GM18867 (cell line): Measurements from ENCODE around the gene NKPD1.

Experiments
- ATAC-seq: cut with Tn5 transposase; IDR thresholded peaks from one replicate; pipeline ENCODE4 v1.9.1; 2021; ENCODE audit warnings: mild to moderate bottlenecking, moderate library complexity; ENCODE audit not compliant: unreplicated experiment

NKPD1 gene

DNA sequence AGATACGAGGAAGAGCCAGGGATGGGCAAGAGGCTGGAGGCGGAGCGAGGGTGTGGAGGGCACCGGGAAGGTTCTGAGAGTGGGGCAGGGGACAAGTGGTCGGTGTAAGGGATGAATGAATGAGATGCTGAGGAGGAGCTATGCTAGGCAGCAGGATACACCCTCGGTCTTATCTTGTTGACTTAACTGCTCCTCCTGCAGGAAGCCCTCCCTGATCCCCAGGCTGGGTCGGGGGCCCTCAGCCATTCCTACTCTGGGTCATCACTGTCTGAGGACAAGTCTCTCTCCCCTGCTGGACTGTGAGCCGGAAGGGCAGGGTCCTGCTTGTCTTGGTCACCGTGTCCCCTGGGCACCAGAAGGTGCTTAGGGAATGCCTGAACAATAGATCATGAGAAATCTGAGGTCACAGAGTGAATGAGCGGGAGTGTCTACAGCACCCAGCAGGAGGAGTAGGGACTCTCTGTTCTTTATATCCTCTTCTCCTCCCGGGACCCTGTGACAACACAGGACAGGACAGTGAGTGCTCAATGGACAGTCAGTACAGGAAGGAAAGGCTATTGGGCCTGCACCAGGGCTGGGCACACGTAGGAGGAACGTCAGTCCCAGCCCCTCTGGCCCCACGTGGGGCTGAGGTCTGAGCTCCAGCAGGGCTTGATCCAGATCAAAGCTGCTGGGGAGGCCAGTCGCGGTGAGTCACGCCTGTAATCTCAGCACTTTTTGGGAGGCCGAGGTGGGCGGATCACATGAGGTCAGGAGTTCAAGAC is 6.5 kb downstream of the NKPD1 start:
- no peak for ATAC-seq

DNA sequence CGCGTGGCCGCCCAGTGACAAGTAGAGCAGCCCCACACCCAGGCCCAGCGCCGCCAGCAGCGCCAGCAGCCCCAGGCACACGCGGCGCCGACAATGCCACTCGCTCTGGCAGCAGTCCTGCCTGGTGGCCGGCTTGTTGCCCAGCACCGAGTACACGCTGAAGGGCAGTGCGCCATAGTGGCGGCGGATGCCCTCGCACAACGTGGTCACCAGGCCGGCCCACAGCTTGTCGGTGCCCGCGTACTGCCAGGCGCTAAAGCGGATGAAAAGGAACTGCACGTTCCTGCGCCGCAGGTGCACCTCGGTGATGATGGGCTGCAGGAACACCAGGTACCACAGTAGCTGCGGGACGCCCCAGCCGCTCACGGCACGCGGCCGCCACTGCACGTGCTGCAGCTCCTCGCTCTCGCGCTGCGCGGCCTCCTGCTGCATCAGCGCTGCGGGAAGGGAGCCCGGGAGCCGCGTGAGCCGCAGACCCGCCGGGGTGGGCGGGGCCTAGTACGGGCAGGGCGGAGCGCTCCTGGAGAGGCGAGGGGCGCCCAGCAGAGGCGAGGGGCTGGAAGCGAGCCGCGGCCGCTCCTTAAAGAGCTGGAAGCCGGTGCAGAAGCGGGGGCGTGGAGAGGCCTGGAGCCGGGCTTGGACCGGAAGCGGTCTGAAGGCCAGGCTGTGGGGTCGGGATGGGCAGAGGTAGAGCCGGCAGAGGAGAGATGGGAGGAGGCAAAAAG is 7.3 kb downstream of the NKPD1 start:
- no peak for ATAC-seq

DNA sequence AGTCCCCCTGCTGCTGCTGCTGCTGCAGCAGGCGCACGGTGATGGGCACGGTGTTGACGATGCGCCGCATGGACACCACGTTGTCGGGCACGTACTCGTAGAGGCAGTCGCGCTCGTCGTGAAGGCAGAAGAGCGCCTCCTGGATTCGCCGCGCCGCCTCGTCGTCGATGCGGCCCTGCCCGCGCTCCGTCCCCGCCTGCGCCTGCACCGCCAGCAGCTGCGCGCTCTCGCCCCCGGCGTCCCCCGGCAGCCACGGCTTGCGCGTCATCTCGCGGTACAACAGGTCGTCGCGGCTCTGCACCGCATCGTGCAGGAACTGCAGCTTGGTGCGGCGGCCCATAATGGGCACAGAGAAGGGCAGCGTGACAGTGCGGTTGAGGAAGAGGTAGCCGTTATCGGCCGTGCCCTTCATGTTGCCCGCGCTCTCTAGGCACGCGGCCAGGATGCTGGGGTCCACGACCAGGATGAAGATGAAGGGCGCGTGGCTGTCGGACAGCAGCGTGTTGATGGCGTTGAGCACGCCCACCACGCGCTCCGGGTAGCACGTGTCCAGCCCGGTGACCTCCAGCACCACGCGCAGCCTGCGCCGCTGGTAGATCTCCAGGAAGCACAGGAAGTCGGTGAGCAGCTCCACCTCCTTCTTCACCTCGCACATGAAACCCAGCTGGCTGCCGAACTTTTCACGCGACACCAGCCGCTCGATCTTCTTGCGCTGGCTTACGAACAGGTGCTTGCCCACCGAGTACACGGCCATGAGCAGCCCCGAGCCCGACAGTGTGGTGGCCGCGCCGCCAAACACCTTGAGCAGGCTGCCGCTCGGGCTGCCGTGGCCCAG is 8.1 kb downstream of the NKPD1 start:
- ATAC-seq, result no peak

DNA sequence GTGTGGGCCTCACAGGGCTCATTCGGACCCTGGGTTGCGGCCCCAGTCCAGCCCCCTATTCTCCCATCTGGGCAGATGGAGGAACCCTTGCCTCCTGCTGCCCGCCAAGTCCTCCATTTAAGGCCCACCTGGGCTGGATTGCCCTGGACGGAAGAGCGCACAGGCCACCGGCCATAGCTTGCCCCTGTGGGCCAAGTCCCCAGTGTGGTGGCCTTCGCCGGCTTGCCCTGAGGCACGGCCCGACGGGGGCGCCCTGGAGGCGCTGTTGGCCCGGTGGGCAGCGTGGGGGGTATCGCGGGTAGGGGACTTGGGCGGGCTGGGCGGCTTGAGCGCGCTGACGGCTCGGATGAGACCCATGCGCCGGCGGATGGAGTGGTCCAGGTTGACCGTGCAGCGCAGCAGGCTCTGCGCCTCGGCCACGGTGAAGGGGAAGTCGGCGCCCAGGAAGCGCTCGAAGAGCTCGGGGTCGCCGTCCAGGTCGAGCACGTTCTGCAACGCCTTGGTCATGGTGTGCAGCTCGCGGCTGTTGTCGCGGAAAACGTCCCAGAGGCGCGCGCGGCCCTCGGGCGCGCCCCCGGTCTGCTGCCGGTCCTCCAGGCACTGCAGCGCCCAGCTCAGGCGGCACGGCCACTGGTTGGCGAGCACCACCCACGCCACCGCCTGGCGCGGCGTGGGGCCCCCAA is 8.8 kb downstream of the NKPD1 start:
- no peak for ATAC-seq

DNA sequence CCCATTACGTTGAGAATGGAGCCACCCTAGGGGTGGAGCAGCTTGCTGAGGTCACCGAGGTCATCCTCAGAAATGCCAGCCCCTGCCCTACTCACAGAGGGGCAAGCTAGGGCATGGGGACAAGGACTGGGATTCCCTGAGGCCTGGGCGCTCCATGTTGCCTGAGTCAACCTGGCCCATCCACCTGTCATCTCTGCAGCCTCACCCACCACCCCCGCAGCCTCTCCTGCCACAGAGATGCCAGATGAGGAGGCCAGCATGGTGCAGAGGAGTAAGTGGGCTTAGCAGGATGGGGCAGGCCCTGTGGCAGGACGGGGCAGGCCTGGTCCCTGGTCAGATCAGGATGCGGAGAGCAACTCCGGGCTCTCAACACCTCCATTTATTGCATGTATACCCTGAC is 9.5 kb downstream of the NKPD1 start:
- no peak for ATAC-seq

DNA sequence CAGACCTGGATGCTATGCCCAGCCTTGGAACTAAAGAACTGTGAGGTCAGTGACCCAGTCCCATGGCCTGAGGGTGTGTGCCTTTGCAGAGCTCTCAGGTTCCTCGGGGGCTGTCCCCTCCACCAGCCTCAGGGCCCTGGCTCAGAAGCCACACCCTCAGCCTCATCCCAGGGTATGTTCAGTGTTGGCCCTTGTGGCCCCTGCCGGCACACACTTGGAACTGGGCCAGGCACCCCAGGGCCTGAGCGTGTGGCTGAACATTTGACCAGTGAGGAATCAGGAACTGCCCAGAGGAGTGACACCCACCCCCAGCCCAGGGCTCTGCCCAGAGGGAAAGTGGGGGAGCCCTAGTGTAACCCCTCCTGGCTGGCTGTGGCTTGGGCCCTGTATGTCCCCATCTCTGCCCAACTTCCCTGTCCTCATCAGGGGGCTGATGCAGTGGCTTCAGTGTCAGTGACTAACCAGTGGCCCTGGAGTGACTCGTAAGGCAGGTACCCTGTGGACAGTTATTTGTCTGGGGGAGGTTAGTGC is 10.0 kb downstream of the NKPD1 start:
- ATAC-seq, result no peak

DNA sequence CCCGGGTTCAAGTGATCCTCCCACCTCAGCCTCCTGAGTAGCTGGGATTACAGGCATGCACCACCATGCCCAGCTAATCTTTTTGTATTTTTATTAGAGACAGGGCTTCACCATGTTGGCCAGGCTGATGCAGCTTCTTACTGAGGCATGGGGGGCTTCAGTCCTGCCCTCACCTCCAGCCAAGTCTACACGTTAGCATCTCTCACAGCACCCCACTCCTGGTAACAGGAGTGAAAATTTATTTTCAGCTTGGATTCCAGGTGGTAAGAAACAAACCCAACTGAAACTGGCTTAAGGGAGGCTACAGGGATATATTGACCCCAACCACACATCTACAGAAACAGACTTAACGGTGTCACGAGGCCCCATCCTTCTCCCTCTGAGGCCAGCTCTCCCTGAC is 10.6 kb downstream of the NKPD1 start:
- ATAC-seq, result no peak

DNA sequence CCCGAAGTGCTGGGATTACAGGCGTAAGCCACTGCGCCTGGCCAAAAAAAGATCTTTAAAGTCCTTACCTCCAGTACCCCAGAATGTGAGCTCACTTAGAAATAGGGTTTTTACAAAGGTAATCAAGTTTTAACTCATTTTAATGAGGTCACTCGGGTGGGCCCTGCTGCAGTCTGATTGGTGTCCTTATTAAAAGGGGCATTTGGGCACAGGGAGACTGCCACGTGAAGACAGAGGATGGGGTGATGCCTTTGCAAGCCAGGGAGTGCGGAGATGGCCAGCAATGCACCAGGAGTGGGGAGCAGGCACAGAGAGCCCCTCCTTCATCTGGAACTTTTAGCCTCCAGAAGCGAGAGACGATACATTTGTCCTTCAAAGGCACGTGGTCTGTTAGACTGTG is 11.7 kb downstream of the NKPD1 start:
- ATAC-seq, result no peak

DNA sequence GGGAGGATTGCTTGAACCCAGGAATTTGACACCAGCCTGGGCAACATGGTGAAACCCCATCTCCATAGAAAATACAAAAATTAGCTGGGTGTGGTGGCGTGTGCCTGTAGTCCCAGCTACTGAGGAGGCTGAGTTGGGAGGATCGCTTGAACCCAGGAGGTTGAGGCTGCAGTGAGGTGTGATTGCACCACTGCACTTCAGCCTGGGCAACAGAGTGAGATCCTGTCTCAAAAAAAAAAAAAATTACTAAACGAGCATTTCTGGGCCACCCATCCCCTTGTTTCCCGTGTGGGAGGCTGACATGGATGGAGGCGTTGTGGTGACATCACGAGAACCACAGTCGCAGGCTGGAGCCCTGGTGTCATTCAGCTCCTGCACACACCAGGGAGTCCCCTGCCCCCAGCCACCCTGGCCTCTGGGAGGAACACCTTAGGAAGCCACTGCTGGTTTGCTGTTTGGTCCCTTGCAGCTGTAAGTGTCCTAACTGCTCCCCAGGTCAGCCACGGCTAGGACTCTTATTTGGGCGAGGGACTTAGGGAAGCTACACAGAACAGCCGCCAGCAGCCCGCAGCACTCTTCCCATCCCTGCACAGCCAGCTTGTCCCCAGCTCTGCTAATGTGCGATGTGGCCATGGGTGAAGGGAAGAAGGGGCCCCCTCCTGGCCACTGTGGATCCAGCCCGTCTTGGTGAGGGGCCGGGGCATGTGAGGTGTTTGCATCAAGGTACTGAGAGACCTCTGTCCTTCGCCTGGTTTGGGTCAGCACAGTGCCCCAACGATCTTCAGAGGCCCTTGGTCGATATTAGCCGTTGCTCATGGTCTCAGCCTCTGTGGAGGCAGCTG is 12.7 kb downstream of the NKPD1 start:
- no peak for ATAC-seq

DNA sequence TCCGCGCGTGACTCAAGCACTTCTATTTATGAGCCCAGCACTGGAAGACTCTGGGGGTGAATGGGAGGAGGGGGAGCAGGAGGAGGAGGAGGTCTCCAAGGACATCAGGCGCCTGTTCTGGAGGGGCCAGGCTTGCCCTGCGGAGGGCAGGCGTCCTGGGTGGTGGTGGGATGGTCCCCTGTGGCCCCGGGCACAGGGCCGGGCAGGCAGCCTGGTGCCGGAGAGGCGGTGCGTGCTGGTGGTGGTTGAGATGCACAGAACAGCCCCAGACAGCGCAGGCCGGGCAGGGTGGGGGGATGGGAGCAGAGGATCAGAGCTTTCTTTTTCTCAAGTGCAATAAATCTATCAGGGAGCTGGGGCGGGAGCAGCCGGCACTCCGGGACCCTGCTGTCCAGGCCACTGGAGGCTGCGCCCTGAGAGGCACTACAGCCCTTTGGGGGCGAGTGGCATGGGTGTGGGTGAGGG is 14.0 kb downstream of the NKPD1 start:
- ATAC-seq, result no peak

DNA sequence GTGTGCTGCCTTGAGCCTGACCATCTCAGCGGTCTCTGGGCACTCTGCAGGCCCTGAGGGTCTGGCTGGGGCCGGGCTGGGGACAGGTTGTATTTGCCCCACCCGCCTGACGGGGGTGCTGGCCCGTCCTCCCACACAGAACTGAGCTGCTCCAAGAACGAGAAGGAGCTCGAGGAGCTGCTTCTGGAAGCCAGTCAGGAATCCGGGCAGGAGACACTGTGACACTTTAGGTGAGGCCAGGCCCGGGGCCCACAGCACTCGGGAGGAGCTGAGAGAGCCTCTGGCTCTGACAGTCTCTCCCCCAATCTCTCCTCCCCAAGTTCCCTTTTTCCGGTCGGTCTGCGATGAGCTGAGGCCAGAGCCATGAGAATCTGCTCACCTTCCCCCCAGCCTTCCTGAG is 14.5 kb downstream of the NKPD1 start:
- ATAC-seq, result no peak

DNA sequence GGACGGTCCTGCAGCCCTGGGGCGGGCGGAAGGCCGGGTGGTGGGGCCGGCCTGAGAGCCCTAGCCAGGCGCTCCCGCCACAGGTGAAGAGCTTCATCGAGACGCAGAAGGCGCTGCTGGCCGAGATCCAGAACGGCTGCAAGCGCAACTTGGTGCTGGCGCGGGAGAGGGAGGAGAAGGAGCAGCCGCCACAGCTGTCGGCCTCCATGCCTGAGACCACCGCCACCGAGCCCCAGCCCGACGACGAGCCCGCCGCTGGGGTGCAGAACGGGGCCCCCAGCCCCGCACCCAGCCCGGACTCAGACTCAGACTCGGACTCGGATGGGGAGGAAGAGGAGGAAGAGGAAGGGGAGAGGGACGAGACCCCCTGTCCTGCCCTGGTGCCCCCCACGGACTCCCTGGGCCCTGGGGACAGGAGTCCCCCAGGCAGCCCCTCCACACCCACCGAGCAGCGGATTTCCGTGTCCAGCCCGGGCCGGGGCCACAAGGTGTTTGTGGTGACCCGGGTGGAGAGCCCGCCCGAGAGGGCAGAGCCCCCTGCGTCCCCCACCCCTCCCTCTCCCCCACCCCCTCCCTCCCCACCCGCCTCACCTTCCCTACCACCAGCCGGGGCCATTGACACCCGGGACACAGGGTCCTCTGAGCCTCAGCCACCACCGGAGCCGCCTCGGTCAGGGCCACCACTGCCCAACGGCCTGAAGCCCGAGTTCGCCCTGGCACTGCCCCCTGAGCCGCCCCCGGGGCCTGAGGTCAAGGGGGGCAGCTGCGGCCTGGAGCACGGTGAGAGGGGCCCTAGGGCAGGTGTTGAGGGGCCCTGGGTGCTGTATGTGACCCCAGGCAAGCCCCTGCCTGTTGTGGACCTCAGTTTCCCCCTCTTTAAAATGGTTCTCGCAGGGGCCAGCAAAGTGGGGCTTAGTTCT is 15.3 kb downstream of the NKPD1 start:
- no peak for ATAC-seq

DNA sequence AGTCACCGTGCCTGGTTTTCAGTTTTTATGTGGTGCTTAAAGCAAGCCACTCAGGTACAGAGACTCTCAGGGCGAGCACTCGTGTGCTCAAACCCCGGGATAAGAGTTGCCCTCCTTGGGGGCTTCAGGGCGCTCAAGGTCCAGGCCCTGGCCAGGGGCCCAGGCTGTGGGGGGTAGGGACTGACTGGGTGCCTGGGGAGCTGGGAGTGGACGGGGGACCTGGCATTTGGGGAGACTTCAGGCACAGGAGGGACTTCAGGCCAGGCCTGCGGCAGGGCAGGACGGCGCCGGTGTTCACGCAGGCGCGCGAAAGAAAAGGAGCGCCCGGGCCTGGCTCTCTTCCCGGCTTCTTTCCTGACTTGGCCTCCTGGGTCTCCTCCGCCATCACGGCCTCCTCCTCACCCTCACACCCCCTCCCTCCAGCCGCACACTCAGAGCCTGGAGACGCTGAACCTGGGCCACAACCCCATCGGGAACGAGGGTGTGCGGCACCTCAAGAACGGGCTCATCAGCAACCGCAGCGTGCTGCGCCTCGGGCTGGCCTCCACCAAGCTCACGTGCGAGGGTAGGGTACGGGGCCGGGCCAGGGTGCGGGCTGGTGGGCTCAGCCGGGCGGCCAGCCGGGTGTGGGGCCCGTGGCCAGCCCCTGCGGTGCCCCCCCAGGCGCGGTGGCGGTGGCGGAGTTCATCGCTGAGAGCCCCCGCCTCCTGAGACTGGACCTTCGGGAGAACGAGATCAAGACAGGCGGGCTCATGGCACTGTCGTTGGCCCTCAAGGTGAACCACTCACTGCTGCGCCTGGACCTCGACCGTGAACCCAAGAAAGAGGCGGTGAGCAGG is 16.1 kb downstream of the NKPD1 start:
- no peak for ATAC-seq

DNA sequence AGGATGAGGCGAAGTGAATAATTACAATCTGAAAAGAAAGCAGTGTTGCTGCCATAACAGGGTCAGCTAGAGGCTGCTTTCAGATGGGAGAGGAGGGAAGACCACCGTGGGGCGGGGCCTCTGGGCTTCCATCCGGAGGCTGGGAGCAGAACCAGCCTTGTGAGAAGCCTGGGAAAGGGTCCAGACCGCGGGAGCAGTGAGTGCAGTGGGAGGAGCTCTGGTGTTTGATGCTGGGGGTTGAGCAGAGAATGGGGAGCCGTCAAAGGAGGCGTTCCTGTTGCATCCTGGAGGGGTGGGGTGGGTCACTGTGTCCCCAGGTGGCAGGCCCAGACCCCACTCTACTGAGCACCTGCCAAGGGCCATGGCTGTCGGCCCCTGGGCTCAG is 18.1 kb downstream of the NKPD1 start:
- ATAC-seq, result no peak

DNA sequence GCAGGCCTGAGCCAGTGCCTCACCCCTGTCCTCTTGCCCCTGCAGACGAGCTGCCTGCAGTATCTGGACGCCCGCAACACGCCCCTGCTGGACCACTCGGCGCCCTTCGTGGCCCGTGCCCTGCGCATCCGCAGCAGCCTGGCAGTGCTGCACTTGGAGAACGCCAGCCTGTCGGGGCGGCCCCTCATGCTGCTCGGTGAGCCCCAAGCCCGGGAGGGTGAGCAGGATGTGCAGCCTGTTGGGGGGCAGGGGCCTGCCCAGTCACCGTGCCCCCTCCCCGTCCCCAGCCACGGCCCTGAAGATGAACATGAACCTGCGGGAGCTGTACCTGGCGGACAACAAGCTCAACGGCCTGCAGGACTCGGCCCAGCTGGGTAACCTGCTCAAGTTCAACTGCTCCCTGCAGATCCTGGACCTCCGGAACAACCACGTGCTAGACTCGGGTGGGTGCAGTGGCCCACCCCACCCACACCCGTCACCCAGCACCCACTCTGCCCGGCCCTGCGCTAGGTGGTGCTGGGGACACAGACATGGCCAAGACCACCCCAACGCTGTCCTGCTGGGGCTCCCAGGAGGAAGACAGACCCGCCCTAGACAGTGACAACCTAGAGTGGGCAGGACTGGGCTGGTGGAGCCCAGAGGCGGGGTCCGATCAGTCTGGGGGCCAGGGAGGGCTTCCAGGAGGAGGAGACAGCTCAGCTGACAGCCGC is 18.6 kb downstream of the NKPD1 start:
- no peak for ATAC-seq

DNA sequence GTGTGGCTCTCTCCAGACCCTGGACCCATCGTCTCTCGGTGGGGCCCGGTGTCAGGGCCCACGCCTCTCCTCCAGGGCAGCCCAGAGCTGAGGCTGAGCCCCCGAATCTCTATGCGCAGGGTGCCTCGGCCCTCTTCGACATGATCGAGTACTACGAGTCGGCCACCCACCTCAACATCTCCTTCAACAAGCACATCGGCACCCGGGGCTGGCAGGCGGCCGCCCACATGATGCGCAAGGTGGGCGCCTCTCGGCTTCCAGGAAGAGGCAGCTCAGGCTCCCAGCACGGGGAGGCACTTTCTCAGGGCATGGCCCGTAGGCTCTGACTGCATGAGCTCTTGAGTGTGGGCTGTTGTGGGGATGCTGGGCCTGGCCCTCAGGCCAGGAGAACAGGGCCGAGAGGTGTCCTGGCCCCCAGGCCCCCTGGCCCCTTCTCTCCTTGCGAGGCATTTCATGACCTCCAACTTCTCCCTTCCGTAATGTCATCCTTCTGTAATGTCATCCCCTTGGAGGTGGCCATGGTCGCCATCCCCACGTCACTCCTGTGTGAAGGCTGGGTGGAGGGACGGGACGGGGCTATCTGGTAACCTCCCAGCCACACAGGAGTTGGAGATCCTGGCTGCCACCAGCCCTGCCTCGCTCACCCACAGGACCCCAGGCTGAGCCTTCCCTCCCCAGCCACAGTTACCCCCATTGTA is 19.4 kb downstream of the NKPD1 start:
- no peak for ATAC-seq

DNA sequence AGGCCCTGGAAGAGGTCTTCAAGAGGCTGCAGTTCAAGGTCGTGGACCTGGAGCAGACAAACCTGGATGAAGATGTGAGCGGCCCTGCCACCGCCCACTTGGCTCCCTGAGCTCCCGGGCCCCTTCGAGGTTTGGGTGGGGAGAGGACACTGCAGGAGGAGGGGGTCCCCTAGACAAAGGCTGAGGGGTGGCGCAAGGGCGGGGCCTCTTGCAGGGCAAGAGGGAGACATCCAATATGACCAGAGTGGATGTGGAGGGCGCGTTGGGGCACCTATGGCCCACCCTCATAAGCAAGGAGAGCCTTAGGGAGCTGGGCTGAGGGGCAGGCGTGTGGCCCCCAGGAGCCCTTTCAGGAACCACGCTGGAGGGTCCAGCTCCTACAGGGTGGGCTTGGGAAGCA is 20.2 kb downstream of the NKPD1 start:
- ATAC-seq, result no peak
